ENCODE results near the gene CHAF1A.

CHAF1A gene

DNA sequence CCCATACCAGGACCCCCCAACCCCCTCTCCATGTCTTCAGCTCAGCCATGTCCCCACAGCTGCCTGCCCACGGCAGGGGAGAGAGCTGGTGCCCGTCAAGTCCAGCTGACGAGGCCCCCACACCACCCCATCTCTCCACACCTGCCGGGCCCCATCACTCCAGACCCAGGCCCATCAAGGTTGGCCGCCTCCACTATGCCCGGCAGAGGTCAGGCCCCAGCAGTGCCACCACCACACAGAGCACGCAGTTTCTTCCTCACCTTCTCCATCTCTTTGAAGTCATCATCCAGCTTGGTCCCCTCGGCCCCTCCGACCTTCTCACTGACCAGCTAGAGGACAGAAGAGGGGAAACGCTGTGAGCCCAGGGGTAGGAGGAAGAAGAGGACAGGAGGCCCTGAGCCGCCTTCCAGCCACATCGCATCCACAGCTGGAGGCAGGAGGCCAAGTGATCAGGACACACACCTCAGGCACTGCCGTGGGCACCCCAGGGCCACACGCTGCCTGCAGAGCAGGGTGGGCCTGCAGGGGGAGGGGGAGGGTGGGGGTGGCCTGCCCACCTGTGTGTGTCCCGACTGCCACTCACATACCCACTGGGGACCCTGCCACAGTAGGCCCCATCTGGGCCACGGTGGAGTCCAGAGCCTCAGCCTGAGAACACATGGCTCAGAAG lies 35.6 kb upstream of the CHAF1A start:
- no peak for DNase-seq

GRCh38 chr19:4367336-4367723 lies 35.1 kb upstream of the CHAF1A start:
- no peak for DNase-seq

GRCh38 chr19:4367781-4368127 lies 34.7 kb upstream of the CHAF1A start:
- DNase-seq = no peak

DNA sequence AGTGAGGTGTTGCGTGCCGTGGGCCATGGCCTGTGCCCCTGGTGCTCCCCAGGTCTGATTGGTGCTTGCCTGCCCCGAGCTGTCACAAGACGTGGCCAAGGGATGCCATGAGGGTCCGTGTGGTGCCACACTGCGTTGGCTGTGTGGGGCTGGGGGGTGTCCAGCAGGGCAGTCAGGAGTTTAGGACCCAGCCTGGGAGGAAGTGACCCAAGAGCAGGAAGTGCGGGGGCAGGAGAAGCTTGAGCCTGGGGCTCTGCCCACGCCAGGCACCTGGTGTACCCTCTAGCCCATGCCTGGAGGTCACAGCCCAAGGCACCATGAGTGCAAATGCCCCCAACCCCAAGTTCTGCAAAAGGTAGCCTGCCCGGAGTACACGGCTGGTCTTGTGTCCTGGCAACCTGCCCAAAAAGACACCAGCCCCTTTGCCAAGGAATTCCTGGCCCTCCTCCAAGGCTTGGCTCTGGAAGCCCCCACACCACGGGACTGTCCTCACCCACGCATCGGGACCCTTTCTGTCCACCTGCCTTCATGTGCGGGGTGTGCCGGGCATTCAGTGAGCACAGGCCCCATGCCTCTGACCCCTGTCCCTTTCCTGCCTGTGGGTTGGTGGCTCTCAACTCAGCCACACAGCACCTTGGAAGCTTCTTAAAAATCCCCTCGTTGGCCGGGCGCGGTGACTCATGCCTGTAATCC lies 34.2 kb upstream of the CHAF1A start:
- DNase-seq = peak; percentile 23

DNA sequence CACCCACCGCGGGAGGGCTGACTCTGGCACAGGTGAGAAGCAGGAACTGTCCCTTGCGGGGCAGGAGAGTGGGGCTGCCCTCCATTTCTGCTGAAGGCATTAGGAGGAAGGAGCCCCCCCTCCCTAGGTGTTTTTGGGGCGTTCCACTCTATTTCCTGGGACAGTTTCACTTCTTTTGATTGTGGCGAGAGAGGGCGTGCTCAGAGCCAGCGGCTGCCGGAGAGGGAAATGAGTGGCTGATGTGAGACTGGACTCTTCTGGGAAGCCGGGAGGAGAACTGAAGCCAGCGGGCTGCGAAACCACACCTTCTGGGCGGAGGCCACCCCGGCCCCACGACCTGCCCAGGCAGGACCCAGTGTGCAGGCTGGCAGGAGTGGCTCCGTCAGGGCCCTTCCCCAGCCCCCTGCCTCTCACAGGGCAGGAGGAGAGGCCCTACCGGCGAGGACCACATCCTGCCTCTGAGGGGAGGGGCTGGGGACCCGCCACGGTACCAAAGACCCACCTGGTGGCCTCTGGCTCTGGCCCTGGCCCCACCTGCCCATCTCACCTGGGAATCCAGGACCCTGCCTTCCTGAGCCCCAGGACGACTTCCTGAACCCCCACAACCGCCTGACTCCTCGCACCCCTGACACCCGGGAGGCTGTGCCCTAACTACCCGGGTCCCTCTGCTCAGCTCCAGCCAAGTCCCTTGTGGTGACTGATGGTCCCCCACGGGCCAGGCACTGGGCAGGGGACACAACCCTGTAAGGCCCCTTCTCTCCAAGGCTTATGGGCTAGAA lies 33.1 kb upstream of the CHAF1A start:
- peak; percentile 92 for DNase-seq

DNA sequence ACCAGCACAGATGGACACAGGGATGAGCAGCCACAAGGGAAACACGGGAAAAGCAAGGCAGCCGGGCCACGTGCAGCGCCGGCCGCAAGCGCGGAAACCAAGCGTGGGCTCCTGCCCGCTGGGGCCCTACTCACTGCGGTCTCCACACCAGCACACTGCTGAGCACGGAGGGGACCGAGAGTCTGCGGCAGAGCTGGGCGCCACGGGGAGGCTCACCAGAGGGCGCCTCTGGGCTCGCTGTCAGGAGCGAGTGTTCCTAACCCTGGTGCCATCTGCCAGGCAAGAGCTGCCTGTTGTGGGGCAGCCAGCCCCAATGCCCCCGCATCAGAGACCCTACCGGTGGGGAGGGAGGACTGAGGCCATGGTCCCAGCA lies 32.6 kb upstream of the CHAF1A start:
- DNase-seq = peak; percentile 85

DNA sequence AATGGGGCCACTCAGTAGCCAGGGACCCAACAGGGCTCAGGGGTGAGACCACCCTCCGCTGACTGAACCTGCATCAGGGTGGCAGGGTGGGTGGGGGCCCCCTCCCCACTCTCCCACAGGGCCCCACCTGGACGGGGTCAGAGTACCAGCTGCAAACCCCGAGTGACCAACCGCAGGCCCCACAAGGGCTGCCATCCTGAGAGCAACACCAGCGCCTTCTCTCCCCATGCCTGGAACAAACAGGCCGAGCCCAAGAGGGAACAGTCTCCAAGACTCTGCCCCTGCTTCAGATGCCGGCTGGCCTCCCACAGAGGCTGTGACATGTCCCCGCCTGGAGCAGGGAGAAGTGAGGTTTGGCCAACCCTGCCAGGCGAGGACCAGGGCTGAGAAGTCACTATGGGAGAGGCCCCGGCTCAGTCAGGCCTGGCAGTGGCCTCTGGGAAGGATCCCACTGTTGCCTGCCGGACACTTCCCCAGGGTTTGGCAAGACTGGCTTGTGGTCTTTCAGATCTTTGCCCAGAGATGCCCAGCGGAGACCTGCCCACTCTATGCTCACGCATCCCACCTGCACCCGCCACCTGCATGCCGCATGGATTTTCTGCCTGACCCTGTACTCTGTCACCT lies 31.9 kb upstream of the CHAF1A start:
- DNase-seq = no peak

- DNase-seq = no peak
These were observed 30.9 kb upstream of the CHAF1A start for GRCh38 chr19:4371247-4372164.

DNA sequence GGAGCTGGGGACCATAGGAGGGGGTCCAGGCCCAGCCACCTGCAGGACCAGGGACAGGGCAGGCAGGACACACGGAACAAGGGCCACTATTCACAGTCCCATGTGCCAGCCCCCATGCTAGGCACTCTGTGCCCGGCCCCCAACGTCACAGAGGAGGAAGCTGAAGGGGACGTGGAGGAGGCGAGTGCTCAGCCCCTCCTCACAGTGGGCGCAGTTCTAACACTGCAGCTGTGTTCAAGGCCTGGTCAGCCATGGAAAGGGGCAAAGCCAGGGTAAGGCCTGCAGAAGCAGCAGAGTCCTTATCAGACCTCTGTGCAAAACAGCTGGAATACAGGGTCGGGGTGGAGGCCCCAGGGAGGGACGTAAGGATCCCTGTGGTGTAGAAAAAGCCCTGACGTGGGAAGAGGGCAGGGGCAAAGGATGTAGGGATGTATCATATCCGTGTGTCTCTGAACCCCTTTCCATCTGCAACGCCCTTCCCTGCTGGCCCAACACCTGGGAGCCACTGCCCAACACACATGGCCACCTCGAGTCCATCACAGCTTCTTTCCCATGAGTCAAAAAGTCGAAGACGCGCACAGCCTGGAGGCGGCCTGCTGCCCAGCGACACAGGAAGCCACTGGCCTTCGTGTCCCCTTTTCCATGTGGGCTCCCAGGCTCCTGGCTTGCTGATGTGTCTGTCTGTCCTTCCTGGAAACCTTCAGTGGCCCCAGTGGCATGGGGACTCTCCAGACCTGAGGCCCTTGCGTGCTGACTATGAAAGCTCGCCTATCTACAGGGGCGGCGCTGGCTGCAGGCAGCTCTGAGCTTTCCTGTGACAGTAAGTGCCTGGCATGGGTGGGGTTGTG lies 30.1 kb upstream of the CHAF1A start:
- DNase-seq = no peak

GRCh38 chr19:4373013-4373367 lies 29.4 kb upstream of the CHAF1A start:
- DNase-seq = no peak

DNA sequence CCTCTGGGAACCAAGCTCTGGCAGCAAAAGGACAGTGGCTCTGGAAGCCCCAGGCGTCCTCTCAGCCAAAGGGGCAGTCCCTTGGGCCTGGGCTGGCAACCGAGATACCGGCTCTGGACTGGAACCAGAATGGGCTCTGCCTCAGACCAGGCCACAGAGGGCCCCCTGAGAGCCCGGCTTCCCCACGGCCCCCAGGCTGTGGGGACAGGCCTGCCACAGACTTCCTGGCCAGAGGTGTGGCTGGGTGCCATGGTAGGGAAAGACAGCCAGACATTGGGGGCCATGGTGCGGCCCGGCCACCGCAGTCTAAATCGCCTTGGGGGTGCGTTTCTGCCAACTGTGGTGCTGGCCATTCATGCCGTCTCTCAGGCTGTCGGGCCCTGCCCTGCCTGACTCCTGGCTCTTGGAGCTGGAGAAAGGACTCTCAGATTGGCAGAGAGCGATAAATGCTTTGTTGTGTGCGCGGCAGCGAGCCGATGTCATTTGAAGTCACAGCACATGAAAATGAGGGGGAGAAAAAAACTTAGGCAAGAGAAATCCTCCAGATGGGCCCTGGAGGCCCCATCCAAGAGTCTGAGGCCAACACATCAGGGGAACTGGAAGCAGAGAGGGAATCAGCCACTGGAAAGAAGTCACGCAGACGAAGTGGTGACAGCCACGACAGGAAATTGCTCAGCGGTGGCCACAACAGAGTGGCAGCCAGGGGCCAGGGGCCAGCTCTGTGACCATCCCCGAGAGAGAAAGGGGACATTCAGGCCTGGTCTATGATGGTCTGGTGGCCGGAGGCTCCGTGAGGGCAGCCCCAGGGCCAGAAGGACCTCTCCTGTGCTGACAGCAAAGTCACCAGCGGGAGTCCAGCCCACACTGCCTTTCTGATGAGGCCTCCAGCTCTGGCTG lies 28.6 kb upstream of the CHAF1A start:
- DNase-seq = no peak

DNA sequence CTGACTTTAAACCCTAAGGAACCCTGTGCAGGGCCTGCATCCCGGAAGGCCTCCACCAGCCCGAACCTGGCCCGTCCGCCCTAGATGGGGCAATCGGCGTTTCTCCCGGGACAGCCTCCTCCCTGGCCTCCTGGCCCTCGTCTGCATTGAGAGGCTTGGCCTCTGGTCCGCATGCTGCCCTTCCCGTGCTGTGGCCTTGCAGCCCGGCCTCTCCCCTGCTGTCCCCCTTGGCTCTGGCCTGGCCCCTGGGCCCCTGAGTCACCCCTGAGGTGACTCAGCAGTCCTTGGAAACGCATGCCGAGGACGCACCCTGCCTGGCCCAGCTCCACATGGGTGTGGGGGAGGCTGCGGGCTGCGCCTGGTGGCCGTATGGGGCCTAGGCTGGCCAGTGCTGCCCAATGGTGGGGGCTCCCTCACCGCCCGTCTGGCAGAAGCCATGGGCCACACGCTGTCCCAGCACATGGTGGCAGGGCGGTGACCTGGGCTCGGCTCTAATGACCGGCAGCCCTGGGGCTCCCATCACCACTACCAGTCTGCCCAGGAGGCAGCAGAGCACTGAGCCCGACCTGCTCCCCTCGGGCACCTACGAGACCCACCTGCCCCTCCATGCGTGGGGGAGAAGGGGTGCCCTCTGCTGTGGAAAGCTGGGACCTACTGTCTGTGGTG lies 27.8 kb upstream of the CHAF1A start:
- DNase-seq = no peak

DNA sequence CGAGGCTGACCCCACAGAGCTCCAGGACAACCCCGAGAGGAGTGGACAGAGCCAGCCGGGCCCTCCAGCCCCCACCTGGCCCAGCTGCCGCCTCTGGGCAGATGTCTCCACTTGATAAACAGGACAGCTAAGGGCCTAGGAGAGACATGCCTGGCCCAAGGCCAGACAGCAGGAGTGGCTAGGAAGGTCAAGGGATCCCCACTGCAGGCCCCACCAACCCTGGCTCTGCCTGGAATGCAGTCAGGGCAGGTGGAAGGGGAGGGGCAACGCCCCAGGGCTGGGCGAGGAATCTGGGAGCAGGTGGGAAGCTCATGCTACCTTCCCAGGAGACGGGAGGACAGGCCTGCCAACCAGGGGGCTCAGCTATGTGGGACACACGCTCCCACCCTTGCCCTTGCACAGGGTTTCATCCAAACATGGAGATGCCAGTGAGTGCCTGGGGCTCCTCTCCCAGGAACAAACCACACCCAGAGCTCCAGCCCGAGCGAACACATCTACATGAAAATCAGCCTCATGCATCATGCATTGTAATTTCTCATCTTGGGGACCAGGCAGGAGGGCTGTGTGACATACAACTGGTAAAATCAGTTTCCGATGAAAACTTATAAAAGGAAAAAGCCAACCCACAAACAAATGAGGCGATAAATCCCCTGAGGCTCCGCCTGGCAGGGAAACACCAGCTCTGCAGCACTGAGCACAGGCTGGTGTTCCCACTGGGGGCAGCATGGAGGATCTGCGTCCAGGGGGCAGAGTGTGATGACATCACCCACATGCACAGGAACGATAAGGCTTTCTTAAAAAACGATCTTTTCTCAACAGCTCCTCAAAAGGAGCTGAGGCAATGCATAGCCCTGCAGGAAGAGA lies 27.0 kb upstream of the CHAF1A start:
- no peak for DNase-seq

DNA sequence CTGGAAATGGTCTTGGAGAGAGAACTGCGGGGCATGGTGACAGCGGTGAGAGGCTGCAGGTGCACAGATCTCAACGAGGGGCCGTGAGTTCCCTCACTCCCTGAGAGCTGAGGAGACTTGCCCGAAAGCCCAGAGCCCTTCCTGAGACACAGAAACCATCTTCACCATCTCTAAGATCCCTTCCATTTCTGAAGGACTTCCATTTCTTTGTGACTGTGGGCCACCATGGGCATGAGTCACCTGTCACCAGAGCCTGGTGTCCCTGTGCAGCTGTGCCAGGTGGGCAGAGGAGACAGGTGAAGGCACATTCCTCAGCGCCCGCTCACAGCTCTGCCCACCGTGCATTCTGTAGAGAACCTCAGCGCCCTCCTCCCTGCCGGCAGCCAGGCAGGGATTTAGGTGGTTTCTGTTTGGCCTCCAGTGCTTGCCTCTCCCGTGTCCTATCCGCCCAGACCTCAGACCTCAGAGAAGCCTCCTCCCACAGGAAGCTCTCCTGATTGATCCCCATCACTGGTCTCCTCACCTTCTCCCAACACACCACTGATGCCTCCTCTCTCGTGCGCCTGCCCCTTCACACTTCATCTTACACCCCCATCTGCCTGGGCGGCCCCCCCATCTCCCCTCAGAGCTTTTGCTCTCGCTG lies 26.3 kb upstream of the CHAF1A start:
- no peak for DNase-seq

DNA sequence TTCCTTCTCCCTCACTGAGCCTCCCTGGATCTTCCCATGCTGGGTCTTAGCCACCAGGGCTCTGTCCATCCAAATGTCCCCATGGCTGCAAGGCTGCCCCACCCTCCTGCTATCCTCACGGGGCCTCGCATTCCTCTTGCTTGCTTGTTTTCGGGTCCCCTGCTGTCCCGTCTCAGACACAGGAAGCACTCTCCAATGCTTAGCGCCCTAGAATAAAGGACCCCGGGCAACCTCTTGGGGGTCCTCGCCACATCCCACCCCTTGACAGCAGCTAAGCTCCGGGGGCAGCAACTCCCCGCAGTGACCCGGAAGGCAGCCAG lies 25.8 kb upstream of the CHAF1A start:
- no peak for DNase-seq

GRCh38 chr19:4376991-4377781 lies 25.3 kb upstream of the CHAF1A start:
- DNase-seq = no peak

DNA sequence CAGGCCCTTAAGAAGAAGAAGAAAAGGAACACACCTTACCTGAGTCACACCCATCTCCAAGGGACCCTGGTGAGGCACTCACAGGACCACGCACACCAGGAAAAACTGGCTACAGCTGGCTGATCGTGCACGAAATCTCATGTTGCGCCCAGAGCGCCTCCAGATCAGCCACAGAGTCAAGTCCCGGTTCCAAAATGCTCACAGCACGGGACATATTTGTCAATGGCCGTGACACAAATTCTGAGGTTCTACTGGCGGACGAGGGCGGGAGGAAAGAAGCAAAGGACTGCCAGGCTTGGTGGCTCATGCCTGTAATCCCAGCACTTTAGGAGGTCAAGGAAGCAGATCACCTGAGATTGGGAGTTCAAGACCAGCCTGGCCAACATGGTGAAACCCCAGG lies 23.6 kb upstream of the CHAF1A start:
- no peak for DNase-seq

All from activated CD4-positive, alpha-beta T cell treated with anti-CD3 and anti-CD28 coated beads, Interleukin-10, Interleukin-2, amounts not matched to agents 100 ng/mL and 50 ng/mL, durations not matched to agents 16 hours and 8 hours (primary cell).